GM12878 (cell line): Measurements from ENCODE around the gene RGS12. TPM values are rescaled to one million over a fixed set of nuclear protein-coding genes. Genes with fewer than 3 reads are reported as not detected.

Experiments used
- BCL11A ChIP-seq: IDR thresholded peaks from 2 replicates; pipeline ENCODE4 v1.6.1; 2011; ENCODE audit warnings: low read depth, low read length
- BCL3 ChIP-seq: IDR thresholded peaks from 2 replicates; pipeline ENCODE4 v1.6.1; 2011; ENCODE audit warnings: borderline replicate concordance, low read depth, mild to moderate bottlenecking, moderate library complexity, low read length; ENCODE audit not compliant: insufficient read depth, poor library complexity, severe bottlenecking
- BMI1 ChIP-seq: fragments of 450-650 bp; IDR thresholded peaks from 2 replicates; pipeline ENCODE4 v1.6.1; 2016; ENCODE audit warnings: mild to moderate bottlenecking, moderate library complexity, borderline replicate concordance
- CHD2 ChIP-seq: IDR thresholded peaks from 2 replicates; pipeline ENCODE4 v1.6.1; 2011; ENCODE audit warnings: low read depth, low read length, improper control_type of control experiment, borderline replicate concordance
- CREB1 ChIP-seq: IDR thresholded peaks from 2 replicates; pipeline ENCODE4 v1.6.1; 2012; ENCODE audit warnings: low read depth, mild to moderate bottlenecking, inconsistent platforms
- CREM ChIP-seq: IDR thresholded peaks from 2 replicates; pipeline ENCODE4 v1.6.1; 2014; ENCODE audit warnings: antibody characterized with exemption, low read depth
- E2F4 ChIP-seq: IDR thresholded peaks from 2 replicates; pipeline ENCODE4 v1.6.1; 2012; ENCODE audit warnings: low read depth, low read length, improper control_type of control experiment
- EP300 ChIP-seq, 2 experiments: fragments of 150-350 bp in 1 of 2; IDR thresholded peaks; 2 replicates each; pipeline ENCODE4 v1.6.1; 2011 to 2012; ENCODE audit warnings: low read depth in 2 of 2, low read length in 2 of 2, borderline replicate concordance in 1 of 2, improper control_type of control experiment in 1 of 2, inconsistent platforms in 1 of 2; ENCODE audit not compliant: control insufficient read depth in 1 of 2
- FOXK2 ChIP-seq: fragments of 450-650 bp; IDR thresholded peaks from 2 replicates; pipeline ENCODE4 v1.6.1; 2017; ENCODE audit warnings: mild to moderate bottlenecking, moderate library complexity
- HDAC2 ChIP-seq: fragments of 200-600 bp; sonication (generic); IDR thresholded peaks from 2 replicates; pipeline ENCODE4 v1.6.1; 2017
- IKZF1 ChIP-seq: fragments of 450-650 bp; conservative IDR thresholded peaks from 2 replicates; pipeline ENCODE4 v1.6.1; 2017; ENCODE audit warnings: antibody characterized with exemption, mild to moderate bottlenecking
- MEF2B ChIP-seq: fragments of 450-650 bp; IDR thresholded peaks from 2 replicates; pipeline ENCODE4 v1.6.1; 2018; ENCODE audit warnings: mild to moderate bottlenecking, moderate library complexity; ENCODE audit not compliant: partially characterized antibody, poor library complexity, severe bottlenecking
- MYB ChIP-seq: fragments of 150-350 bp; IDR thresholded peaks from 2 replicates; pipeline ENCODE4 v1.6.1; 2014; ENCODE audit warnings: mild to moderate bottlenecking, low read depth, low read length, borderline replicate concordance
- NFXL1 ChIP-seq: fragments of 450-650 bp; IDR thresholded peaks from 2 replicates; pipeline ENCODE4 v1.6.1; 2017; ENCODE audit warnings: antibody characterized with exemption, mild to moderate bottlenecking, borderline replicate concordance
- PAX8 ChIP-seq: fragments of 450-650 bp; IDR thresholded peaks from 2 replicates; pipeline ENCODE4 v1.6.1; 2017; ENCODE audit warnings: mild to moderate bottlenecking, moderate library complexity
- PBX3 ChIP-seq: IDR thresholded peaks from 2 replicates; pipeline ENCODE4 v1.6.1; 2011; ENCODE audit warnings: mild to moderate bottlenecking, low read depth, low read length, moderate library complexity; ENCODE audit not compliant: insufficient replicate concordance
- POLR2A ChIP-seq: IDR thresholded peaks from 2 replicates; pipeline ENCODE4 v1.6.1; 2011; ENCODE audit warnings: low read depth, mild to moderate bottlenecking, low read length
- RCOR1 ChIP-seq: conservative IDR thresholded peaks from 2 replicates; pipeline ENCODE4 v1.6.1; 2012; ENCODE audit warnings: low read depth, low read length, improper control_type of control experiment
- SIN3A ChIP-seq: IDR thresholded peaks from 2 replicates; pipeline ENCODE4 v1.6.1; 2012; ENCODE audit warnings: low read depth, low read length, improper control_type of control experiment
- SKIL ChIP-seq: fragments of 450-650 bp; IDR thresholded peaks from 2 replicates; pipeline ENCODE4 v1.6.1; 2017; ENCODE audit warnings: mild to moderate bottlenecking, low read depth, inconsistent platforms; ENCODE audit not compliant: poor library complexity, severe bottlenecking
- SP1 ChIP-seq: IDR thresholded peaks from one replicate; pipeline ENCODE4 v1.6.1; 2011; ENCODE audit warnings: low read depth, low read length
- SREBF1 ChIP-seq: IDR thresholded peaks from 2 replicates; pipeline ENCODE4 v1.6.1; 2012; ENCODE audit warnings: mild to moderate bottlenecking, low read length
- SUZ12 ChIP-seq: fragments of 200-600 bp; sonication (generic); IDR thresholded peaks from one replicate; pipeline ENCODE4 v1.6.1; 2018; ENCODE audit warnings: antibody characterized with exemption, mild to moderate bottlenecking; ENCODE audit not compliant: unreplicated experiment
- TARDBP ChIP-seq: IDR thresholded peaks from 2 replicates; pipeline ENCODE4 v1.6.1; 2016; ENCODE audit warnings: borderline replicate concordance
- TCF3 ChIP-seq: IDR thresholded peaks from 2 replicates; pipeline ENCODE4 v1.6.1; 2012; ENCODE audit warnings: low read depth, mild to moderate bottlenecking, low read length, borderline replicate concordance; ENCODE audit not compliant: insufficient read depth
- ZNF24 ChIP-seq: fragments of 450-650 bp; IDR thresholded peaks from 2 replicates; pipeline ENCODE4 v1.6.1; 2017; ENCODE audit warnings: antibody characterized with exemption, mild to moderate bottlenecking
- ZSCAN29 ChIP-seq: fragments of 450-650 bp; IDR thresholded peaks from 2 replicates; pipeline ENCODE4 v1.6.1; 2017; ENCODE audit warnings: mild to moderate bottlenecking, moderate library complexity
- polyA plus RNA-seq, 11 experiments: library from polyadenylated mRNA; depleted of rRNA in 4 of 11; unstranded in 6 of 11; stranded (reverse) in 5 of 11; fragments of >200 nt; fragmentation: Nextera tagmentation in 4 of 11; fragmentation: Illumina TruSeq in 1 of 11; extraction: Ambion mirVana in 4 of 11; extraction: Trizol in 1 of 11; gene quantifications; 1 replicate in 1 of 11; 2 replicates in 10 of 11; pipeline versions ENCODE4 v1.2.1 to v1.2.3, GENCODE V29; 2011 to 2016; ENCODE audit warnings: inconsistent platforms in 2 of 11, missing spikeins in 2 of 11, low read depth in 1 of 11
- total RNA-seq, 4 experiments: library from RNA; depleted of rRNA in 3 of 4; stranded (reverse); fragments of >200 nt in 3 of 4; fragmentation: Illumina TruSeq in 1 of 4; extraction: Trizol in 1 of 4; gene quantifications; 2 replicates each; pipeline versions ENCODE4 v1.2.1 to v1.2.3, GENCODE V29; 2013 to 2021

The RGS12 gene
- total and polyA plus RNA-seq, 10 of the 15 experiments (the other 5 are each of a cell fraction or from before 2014, with no cell fraction given), result 0.02 to 2.2 (median 0.73) TPM

- TF ChIP-seq MEF2B, result no peak
- TF ChIP-seq SREBF1, result no peak
- no peak for TF ChIP-seq BMI1
- no peak for TF ChIP-seq PAX8
- TF ChIP-seq SUZ12, result peak; percentile 3
- TF ChIP-seq EP300 (IDR thresholded peaks at IDR 0.05; ENCODE audit: borderline replicate concordance in 1 of 2, control insufficient read depth in 1 of 2, low read depth in 2 of 2, low read length in 2 of 2), result no peak
- TF ChIP-seq PBX3, result no peak
- TF ChIP-seq TCF3, result no peak
- 0 out of 2 replicates have a peak, but pooled peaks have one; percentile 15 for TF ChIP-seq POLR2A
- peak; percentile 33 for TF ChIP-seq SP1
- TF ChIP-seq ZSCAN29, result no peak
- no peak for TF ChIP-seq BCL3
- no peak for TF ChIP-seq BCL11A
- no peak for TF ChIP-seq TARDBP
- no peak for TF ChIP-seq E2F4
- no peak for TF ChIP-seq MYB
- TF ChIP-seq HDAC2, result no peak
- TF ChIP-seq RCOR1, result no peak
- TF ChIP-seq ZNF24, result no peak
- no peak for TF ChIP-seq CREM
- no peak for TF ChIP-seq NFXL1
- TF ChIP-seq CREB1, result peak; percentile 22; the same call in 1 of the 2 replicates
- peak; percentile 72 for TF ChIP-seq IKZF1
- TF ChIP-seq SIN3A, result 0 out of 2 replicates have a peak, but pooled peaks have one; percentile 36
- no peak for TF ChIP-seq FOXK2
- TF ChIP-seq CHD2, result 0 out of 2 replicates have a peak, but pooled peaks have one; percentile 18
- TF ChIP-seq SKIL, result no peak
Measured at GRCh38 chr4:3292571-3293400, at the start of gene RGS12 (continued).
